Mesenteric fat pad (tissue), 1 donor: ENCODE results near the gene NAA38. TPM values are rescaled to one million over a fixed set of nuclear protein-coding genes. Genes with fewer than 3 reads are reported as not detected.
"Not testable (repeated sequence)": the region's sequence is repeated elsewhere in the genome, so short reads cannot be mapped to it uniquely, and the experiment has no call there.

Experiments used
- DNase-seq: peaks from one replicate; pipeline ENCODE4 v3.0.0-alpha.2; 2020; ENCODE audit warnings: low spot score
- total RNA-seq: library from RNA; stranded (reverse); fragmentation: NEBNext Ultra II Directional; extraction: Animal tissue kit (Norgen Biotek cat#: 25700); gene quantifications from one replicate; pipeline ENCODE4 v1.2.1, GENCODE V29; 2021
- donor health status: DM: yes; HTN: yes; CAD: no.

The NAA38 gene
- total RNA-seq, 1 donor from 2014 or later: 68.3 TPM

- no peak for DNase-seq
Measured at GRCh38 chr17:7825206-7825990, 32.0 kb downstream of the NAA38 start.

- no peak for DNase-seq
Measured at GRCh38 chr17:7824021-7824924, 33.1 kb downstream of the NAA38 start.

GRCh38 chr17:7823581-7824001 lies 33.8 kb downstream of the NAA38 start:
- DNase-seq: no peak

GRCh38 chr17:7822126-7822525 lies 35.2 kb downstream of the NAA38 start:
- DNase-seq: no peak

- no peak for DNase-seq
Measured at GRCh38 chr17:7820231-7820630, 37.1 kb downstream of the NAA38 start.

GRCh38 chr17:7818746-7819645 lies 38.4 kb downstream of the NAA38 start:
- DNase-seq: no peak

GRCh38 chr17:7818026-7818425 lies 39.3 kb downstream of the NAA38 start:
- no peak for DNase-seq

GRCh38 chr17:7817643-7817964 lies 39.8 kb downstream of the NAA38 start:
- DNase-seq: no peak

GRCh38 chr17:7816926-7817642 lies 40.3 kb downstream of the NAA38 start:
- no peak for DNase-seq

- no peak for DNase-seq
Measured at GRCh38 chr17:7814969-7815368, 42.4 kb downstream of the NAA38 start.

- DNase-seq: no peak
Measured at GRCh38 chr17:7811251-7811650, 46.1 kb downstream of the NAA38 start.

- not testable (repeated sequence) for DNase-seq
Measured at GRCh38 chr17:7809791-7810343, 47.5 kb downstream of the NAA38 start.

GRCh38 chr17:7809086-7809790 lies 48.1 kb downstream of the NAA38 start:
- DNase-seq: no peak

GRCh38 chr17:7807206-7807605 lies 50.2 kb downstream of the NAA38 start:
- no peak for DNase-seq

Other genes with a start within 250 kb of the NAA38 start
- 36.1 TPM for gene FXR2, start 242.7 kb downstream of the NAA38 start, total RNA-seq
- 73.6 TPM for gene SAT2, start 229.7 kb downstream of the NAA38 start, total RNA-seq
- 0.71 TPM for gene SHBG, start 227.4 kb downstream of the NAA38 start, total RNA-seq
- 1.4 TPM for gene ATP1B2, start 206.6 kb downstream of the NAA38 start, total RNA-seq
- gene TP53, start 170.1 kb downstream of the NAA38 start, total RNA-seq: 42.3 TPM
- gene WRAP53, start 169.1 kb downstream of the NAA38 start, total RNA-seq: 4.9 TPM
- gene EFNB3, start 152.4 kb downstream of the NAA38 start, total RNA-seq: 0.58 TPM
- gene DNAH2, start 139.8 kb downstream of the NAA38 start, total RNA-seq: 0.26 TPM
- gene KDM6B, start 23.3 kb downstream of the NAA38 start, total RNA-seq: 92.5 TPM
- 34.2 TPM for gene TMEM88, start 2.5 kb downstream of the NAA38 start, total RNA-seq
- gene CYB5D1, start 444 bp upstream of the NAA38 start, total RNA-seq: 16.7 TPM
- 40.9 TPM for gene CHD3, start 31.2 kb upstream of the NAA38 start, total RNA-seq
- gene RNF227, start 58.7 kb upstream of the NAA38 start, total RNA-seq: 0.80 TPM
- gene KCNAB3, start 72.3 kb upstream of the NAA38 start, total RNA-seq: 1.3 TPM
- gene TRAPPC1, start 74.4 kb upstream of the NAA38 start, total RNA-seq: 97.5 TPM
- gene CNTROB, start 74.6 kb upstream of the NAA38 start, total RNA-seq: 17.5 TPM
- not detected for gene GUCY2D, start 145.1 kb upstream of the NAA38 start, total RNA-seq
- gene ALOX15B, start 181.5 kb upstream of the NAA38 start, total RNA-seq: 2.9 TPM
- not detected for gene ALOX12B, start 230.2 kb upstream of the NAA38 start, total RNA-seq